GM23248 (cell line): ENCODE data around the gene NCEH1. TPM values are rescaled to one million over a fixed set of nuclear protein-coding genes. Genes with fewer than 3 reads are reported as not detected.

Experiments
- DNase-seq: peaks from one replicate; pipeline ENCODE4 v3.0.0-alpha.2; 2015
- H2AFZ ChIP-seq: fragments of 200-600 bp; sonication (generic); 2 replicates; pipeline ENCODE4 v1.6.1; 2016; ENCODE audit warnings: antibody characterized with exemption
- H3F3A ChIP-seq: fragments of 200-600 bp; sonication (generic); 2 replicates; pipeline ENCODE4 v1.6.1; 2016; ENCODE audit warnings: mild to moderate bottlenecking, antibody characterized with exemption, mixed run types; ENCODE audit not compliant: insufficient read depth
- H3K27ac ChIP-seq: fragments of 200-600 bp; sonication (generic); 2 replicates; pipeline ENCODE4 v1.5.1; 2016; ENCODE audit warnings: mild to moderate bottlenecking
- H3K27me3 ChIP-seq: fragments of 200-600 bp; sonication (generic); replicated peaks from 2 replicates; pipeline ENCODE4 v1.6.1; 2016; ENCODE audit warnings: mild to moderate bottlenecking; ENCODE audit not compliant: insufficient read depth
- H3K36me3 ChIP-seq: fragments of 200-600 bp; sonication (generic); 2 replicates; pipeline ENCODE4 v1.6.1; 2016; ENCODE audit warnings: low read depth, mild to moderate bottlenecking
- H3K4me1 ChIP-seq: fragments of 200-600 bp; sonication (generic); 2 replicates; pipeline ENCODE4 v1.6.1; 2016; ENCODE audit warnings: mild to moderate bottlenecking; ENCODE audit not compliant: insufficient read depth
- H3K4me2 ChIP-seq: fragments of 200-600 bp; sonication (generic); one replicate; pipeline ENCODE4 v1.6.1; 2016; ENCODE audit warnings: mild to moderate bottlenecking; ENCODE audit not compliant: unreplicated experiment
- H3K4me3 ChIP-seq: fragments of 200-600 bp; sonication (generic); 2 replicates; pipeline ENCODE4 v1.5.1; 2016; ENCODE audit warnings: mild to moderate bottlenecking
- H3K79me2 ChIP-seq: fragments of 200-600 bp; sonication (generic); 2 replicates; pipeline ENCODE4 v1.6.1; 2016; ENCODE audit warnings: mild to moderate bottlenecking; ENCODE audit not compliant: insufficient read depth
- H3K9ac ChIP-seq: fragments of 200-600 bp; sonication (generic); 2 replicates; pipeline ENCODE4 v1.6.1; 2016; ENCODE audit warnings: mild to moderate bottlenecking
- H3K9me2 ChIP-seq: fragments of 200-600 bp; sonication (generic); 2 replicates; pipeline ENCODE4 v1.6.1; 2016; ENCODE audit warnings: mixed run types, mild to moderate bottlenecking, moderate library complexity; ENCODE audit not compliant: insufficient read depth
- H3K9me3 ChIP-seq: fragments of 200-600 bp; sonication (generic); one replicate; pipeline ENCODE4 v1.6.1; 2017; ENCODE audit warnings: low read depth
- H4K20me1 ChIP-seq: fragments of 200-600 bp; sonication (generic); 2 replicates; pipeline ENCODE4 v1.6.0; 2016; ENCODE audit not compliant: insufficient read depth
- EZH2 ChIP-seq: fragments of 200-600 bp; sonication (generic); IDR thresholded peaks from 2 replicates; pipeline ENCODE4 v1.6.1; 2018; ENCODE audit warnings: antibody characterized with exemption, mild to moderate bottlenecking; ENCODE audit not compliant: insufficient read depth, poor library complexity, severe bottlenecking
- EZH2phosphoT487 ChIP-seq: fragments of 200-600 bp; sonication (generic); IDR thresholded peaks from 2 replicates; pipeline ENCODE4 v1.6.1; 2018; ENCODE audit warnings: antibody characterized with exemption, moderate library complexity, mild to moderate bottlenecking, low read depth; ENCODE audit not compliant: insufficient read depth
- WGBS, 2 experiments: methylation state at CpG; one replicate each; pipeline ENCODE4 v1.1.6; 2015 to 2017; ENCODE audit warnings: low lambda C conversion rate in 2 of 2, low coverage in 1 of 2; ENCODE audit errors: missing lambda C conversion rate in 2 of 2; 5-methylcytosine and 5-hydroxymethylcytosine counted together
- in situ Hi-C: fragments of 300-500 bp; cut with MboI; formaldehyde crosslinking; loops from 2 replicates; pipeline ENCODE4 v1.15.0; 2020
- polyA plus RNA-seq: library from polyadenylated mRNA; unstranded; fragments of >200 nt; fragmentation: Nextera tagmentation; extraction: Ambion mirVana; gene quantifications from 2 replicates; pipeline ENCODE4 v1.2.1, GENCODE V29; 2016
- total RNA-seq: library from RNA; depleted of rRNA; stranded (reverse); fragments of >200 nt; shearing (Covaris generic); gene quantifications from 2 replicates; pipeline ENCODE4 v1.2.3, GENCODE V29; 2014

NCEH1 gene
- total and polyA plus RNA-seq, 2 experiments from 2014 or later = 16.5 to 19.5 TPM

DNA sequence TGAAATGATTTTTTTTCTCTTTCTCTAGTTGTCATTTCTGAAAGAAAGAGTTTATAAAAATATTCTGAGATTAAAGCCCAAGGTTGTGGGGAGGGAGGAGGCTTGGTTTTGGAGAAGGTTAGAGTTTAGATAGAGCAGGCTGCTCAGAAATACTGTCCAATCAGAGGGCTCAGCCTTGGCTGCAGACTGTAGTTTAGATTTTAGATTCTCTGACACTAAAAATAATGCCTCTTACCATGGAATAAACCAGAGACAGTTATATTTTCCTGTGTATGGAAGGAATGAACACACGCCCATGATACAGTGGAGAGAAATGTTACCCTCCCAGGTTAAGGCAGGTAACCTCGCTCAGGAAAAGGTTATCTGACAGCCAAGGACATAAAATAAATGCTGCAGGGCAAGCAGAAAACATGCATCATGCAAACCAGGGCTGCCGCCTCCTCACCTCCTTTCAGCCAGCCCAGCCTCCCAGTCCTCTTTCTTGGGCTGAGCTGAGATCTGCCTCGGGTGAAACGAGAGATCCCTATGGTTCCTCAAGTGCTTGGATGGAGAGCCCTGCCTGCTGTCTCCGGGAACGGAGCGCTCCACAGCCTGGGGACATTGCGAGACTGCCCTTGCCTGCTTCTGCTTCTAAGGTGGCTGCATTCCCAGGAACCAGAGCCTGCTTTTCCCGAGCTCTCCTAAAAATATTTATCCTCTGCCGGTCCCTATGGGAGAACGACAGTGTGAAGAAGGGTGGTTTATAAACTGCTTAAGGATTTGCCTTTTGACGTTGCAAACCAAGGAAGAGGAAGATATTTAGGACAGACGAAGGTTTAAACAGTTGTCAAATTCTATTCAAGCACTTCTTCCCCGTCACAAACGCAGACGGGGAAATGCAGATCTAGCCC lies 848 bp downstream of the NCEH1 start:
- Histone ChIP-seq H3K9ac (peak overlapping the region; percentile 90), H3K9me3 (no peaks in the 10 kb centered on the region), H4K20me1 (no peaks in the 10 kb centered on the region), H3K9me2 (no peaks in the 10 kb centered on the region), H3K4me1 (peaks cover 30% of the 10 kb centered on the region), H2AFZ (peak overlapping the region; percentile 80), H3K79me2 (peaks cover 49% of the 10 kb centered on the region), H3K4me3 (peak overlapping the region; percentile 89), H3K4me2 (peak overlapping the region; percentile 82), H3K27me3 (no peaks in the 10 kb centered on the region), H3F3A (peaks cover 26% of the 10 kb centered on the region), H3K27ac (peak overlapping the region; percentile 93), H3K36me3 (no peaks in the 10 kb centered on the region)
- in situ Hi-C loops = no loop called here
- TF ChIP-seq EZH2 (no peak), EZH2phosphoT487 (no peak)
- WGBS, 2 experiments = 0 to 2% methylated on average over 17 of the region's 17 CpGs
- peak; percentile 77 for DNase-seq

DNA sequence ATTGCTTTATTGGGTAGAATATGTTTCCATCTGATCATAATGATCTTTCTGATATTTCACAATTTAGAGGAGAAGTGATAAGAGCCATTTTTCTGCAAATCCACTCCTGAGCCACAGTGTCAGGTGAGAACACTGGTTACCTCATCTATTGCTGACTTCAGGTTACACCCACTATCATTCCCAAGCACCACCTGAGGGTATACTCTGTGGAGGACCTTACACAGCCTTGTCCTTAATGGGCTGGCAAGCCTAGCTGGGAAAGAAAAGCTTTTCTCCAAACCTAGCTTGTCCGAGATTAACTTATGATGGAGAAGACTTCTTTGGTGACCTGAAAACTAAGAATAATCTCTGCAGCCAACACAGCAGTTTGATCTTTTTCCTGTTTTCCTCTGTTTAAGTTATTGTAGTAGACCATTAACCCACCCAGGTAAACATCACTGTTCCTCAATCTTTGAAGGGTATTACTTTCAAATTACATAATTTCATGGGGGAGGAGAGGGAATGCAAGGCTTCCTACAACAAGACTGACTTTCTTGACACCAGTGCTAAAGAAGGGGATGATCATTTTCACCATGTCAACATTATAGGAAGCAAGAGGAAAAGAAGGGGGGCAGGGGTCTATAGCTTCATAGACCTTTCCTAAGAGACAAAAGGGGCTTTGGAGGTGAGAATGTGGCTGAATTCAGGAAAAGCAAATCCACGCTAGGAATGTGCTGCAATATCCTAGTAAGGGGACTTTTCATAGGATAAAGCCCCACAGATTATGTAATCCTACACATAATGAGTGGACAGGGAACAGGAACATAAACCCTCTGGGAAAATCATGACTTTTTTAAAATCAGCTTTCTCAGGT lies 1.7 kb downstream of the NCEH1 start:
- Histone ChIP-seq H3K27ac (peak overlapping the region; percentile 93), H3K79me2 (peaks cover 58% of the 10 kb centered on the region), H3K9me3 (no peaks in the 10 kb centered on the region), H4K20me1 (no peaks in the 10 kb centered on the region), H3K9me2 (no peaks in the 10 kb centered on the region), H3K9ac (peak overlapping the region; percentile 90), H3K27me3 (no peaks in the 10 kb centered on the region), H3F3A (peaks cover 26% of the 10 kb centered on the region), H3K4me2 (peak overlapping the region; percentile 82), H2AFZ (peak overlapping the region; percentile 80; the same call in 1 of the 2 replicates), H3K4me3 (peak overlapping the region; percentile 89), H3K36me3 (no peaks in the 10 kb centered on the region), H3K4me1 (peaks cover 30% of the 10 kb centered on the region)
- TF ChIP-seq EZH2phosphoT487 = no peak
- no peak for TF ChIP-seq EZH2
- peak; percentile 37 for DNase-seq
- in situ Hi-C loops = no loop called here
- WGBS, 2 experiments = 57 to 71% methylated on average over 2 of the region's 2 CpGs

DNA sequence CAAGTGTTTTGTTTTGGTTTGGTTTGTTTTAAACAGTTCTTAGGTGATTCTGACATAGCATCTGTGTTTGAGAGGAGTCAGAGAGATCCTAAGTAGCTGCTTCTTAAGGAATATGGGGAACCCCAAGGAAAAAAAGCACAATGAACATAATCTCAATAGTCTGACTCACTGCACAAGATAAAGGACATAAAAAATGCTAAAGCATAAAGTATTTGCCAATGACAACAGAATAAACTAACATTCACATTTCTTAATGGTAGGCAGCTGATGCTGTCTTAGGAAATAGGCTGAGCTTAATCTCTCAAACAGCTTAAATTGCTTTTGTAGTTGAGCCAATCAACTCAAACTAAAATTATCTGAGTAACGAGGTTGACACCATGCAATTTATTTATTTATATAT lies 2.9 kb downstream of the NCEH1 start:
- Histone ChIP-seq H3K4me2 (peak overlapping the region; percentile 82), H3K9ac (peak overlapping the region; percentile 1; the same call in 1 of the 2 replicates), H3K9me3 (no peaks in the 10 kb centered on the region), H3K4me1 (peaks cover 30% of the 10 kb centered on the region), H3K36me3 (no peaks in the 10 kb centered on the region), H3K27me3 (no peaks in the 10 kb centered on the region), H3K4me3 (no peak overlapping the region), H4K20me1 (no peaks in the 10 kb centered on the region), H2AFZ (no peak overlapping the region), H3K27ac (peak overlapping the region; percentile 1; the same call in 1 of the 2 replicates), H3K9me2 (no peaks in the 10 kb centered on the region), H3F3A (peaks cover 26% of the 10 kb centered on the region), H3K79me2 (peaks cover 70% of the 10 kb centered on the region)
- DNase-seq = peak; percentile 61
- WGBS, 2 experiments = 47 to 57% methylated on average over 1 of the region's 1 CpG
- in situ Hi-C loops = no loop called here
- TF ChIP-seq EZH2 = no peak
- TF ChIP-seq EZH2phosphoT487 = no peak

DNA sequence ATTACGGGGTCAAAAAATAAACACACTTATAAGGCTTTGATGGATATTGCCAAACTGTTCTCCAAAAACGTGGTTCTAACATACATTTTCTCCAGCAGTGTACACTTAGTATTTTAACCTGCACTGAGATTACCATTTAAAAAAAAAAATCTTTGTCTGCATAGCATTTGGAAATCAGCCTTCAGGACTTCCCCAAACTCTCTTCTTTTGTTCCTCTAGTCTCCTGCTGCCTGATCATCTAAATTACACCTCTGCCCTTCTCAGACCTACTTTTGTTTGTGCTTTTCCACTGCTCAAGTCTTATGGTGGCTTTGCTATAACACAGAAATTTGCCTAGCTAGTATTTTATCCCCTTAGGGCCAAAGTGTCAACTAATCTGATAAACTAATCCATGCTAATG lies 3.8 kb downstream of the NCEH1 start:
- Histone ChIP-seq H3K4me3 (no peak overlapping the region), H3F3A (peaks cover 23% of the 10 kb centered on the region), H2AFZ (no peak overlapping the region), H3K36me3 (no peaks in the 10 kb centered on the region), H3K9me2 (no peaks in the 10 kb centered on the region), H4K20me1 (no peaks in the 10 kb centered on the region), H3K27me3 (no peaks in the 10 kb centered on the region), H3K4me2 (no peak overlapping the region), H3K79me2 (peaks cover 79% of the 10 kb centered on the region), H3K9ac (no peak overlapping the region), H3K9me3 (no peaks in the 10 kb centered on the region), H3K27ac (no peak overlapping the region), H3K4me1 (peaks cover 28% of the 10 kb centered on the region)
- DNase-seq = no peak
- TF ChIP-seq EZH2phosphoT487 (no peak), EZH2 (no peak)
- in situ Hi-C loops = no loop called here
- 95 to 96% methylated on average over 2 of the region's 2 CpGs for WGBS, 2 experiments
